Measurements from ENCODE around the gene OR7G2. TPM values are rescaled to one million over a fixed set of nuclear protein-coding genes. Genes with fewer than 3 reads are reported as not detected.

Gene OR7G2
- total and polyA plus RNA-seq, 2 donors (not counting 1 experiment from before 2014, with no cell fraction given), result not detected

DNA sequence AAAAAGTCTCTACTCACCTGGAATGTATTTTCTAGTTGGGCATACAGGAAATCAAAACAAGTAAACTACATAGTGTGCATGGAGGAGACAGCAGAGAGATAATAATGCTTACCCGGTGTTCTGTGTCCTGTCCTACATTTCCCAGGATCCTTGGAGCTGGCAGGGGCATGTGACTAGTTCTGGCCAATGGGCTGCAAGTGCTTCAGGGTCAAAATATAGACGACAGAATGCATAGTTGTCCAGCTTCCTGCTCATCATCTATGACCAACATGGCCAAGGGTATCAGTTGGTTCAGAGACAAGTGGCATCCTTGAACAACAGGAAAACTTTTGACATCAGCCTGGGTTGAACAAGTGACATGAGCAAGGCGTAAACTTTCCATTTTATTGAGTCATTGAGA, 41.4 kb upstream of the OR7G2 start:
- Histone ChIP-seq H3K27ac (ENCODE audit: insufficient read depth, low read length) (no peak overlapping the region), H3K36me3 (ENCODE audit: control insufficient read depth, insufficient read depth, low read length) (peaks cover 2% of the 10 kb centered on the region), H3K9me3 (ENCODE audit: control insufficient read depth, insufficient read depth, low read depth, low read length) (no peaks in the 10 kb centered on the region), H3K79me2 (ENCODE audit: control insufficient read depth, insufficient read depth, low read length) (peaks cover 77% of the 10 kb centered on the region), H3K9ac (ENCODE audit: insufficient read depth, low read length) (no peak overlapping the region), H3K4me2 (ENCODE audit: extremely low read depth, insufficient read depth, low read length) (no peak overlapping the region), H2AFZ (ENCODE audit: low read length) (no peak overlapping the region), H3K4me1 (ENCODE audit: control insufficient read depth, extremely low read depth, insufficient read depth, low read length) (no peaks in the 10 kb centered on the region), H3K27me3 (ENCODE audit: control insufficient read depth, insufficient read depth, low read length) (no peaks in the 10 kb centered on the region), H3K4me3 (replicated peaks in 1 of 4; ENCODE audit: control extremely low read depth in 1 of 4, insufficient read depth in 1 of 4, low read depth in 3 of 4, low read length in 4 of 4) (no peak overlapping the region), H4K20me1 (ENCODE audit: control insufficient read depth, extremely low read depth, insufficient read depth, low read length) (no peaks in the 10 kb centered on the region)
- no peak for DNase-seq (ENCODE audit: low read depth in 2 of 2)
- TF ChIP-seq, protein P1, sequence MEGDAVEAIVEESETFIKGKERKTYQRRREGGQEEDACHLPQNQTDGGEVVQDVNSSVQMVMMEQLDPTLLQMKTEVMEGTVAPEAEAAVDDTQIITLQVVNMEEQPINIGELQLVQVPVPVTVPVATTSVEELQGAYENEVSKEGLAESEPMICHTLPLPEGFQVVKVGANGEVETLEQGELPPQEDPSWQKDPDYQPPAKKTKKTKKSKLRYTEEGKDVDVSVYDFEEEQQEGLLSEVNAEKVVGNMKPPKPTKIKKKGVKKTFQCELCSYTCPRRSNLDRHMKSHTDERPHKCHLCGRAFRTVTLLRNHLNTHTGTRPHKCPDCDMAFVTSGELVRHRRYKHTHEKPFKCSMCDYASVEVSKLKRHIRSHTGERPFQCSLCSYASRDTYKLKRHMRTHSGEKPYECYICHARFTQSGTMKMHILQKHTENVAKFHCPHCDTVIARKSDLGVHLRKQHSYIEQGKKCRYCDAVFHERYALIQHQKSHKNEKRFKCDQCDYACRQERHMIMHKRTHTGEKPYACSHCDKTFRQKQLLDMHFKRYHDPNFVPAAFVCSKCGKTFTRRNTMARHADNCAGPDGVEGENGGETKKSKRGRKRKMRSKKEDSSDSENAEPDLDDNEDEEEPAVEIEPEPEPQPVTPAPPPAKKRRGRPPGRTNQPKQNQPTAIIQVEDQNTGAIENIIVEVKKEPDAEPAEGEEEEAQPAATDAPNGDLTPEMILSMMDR (conservative IDR thresholded peaks at IDR 0.05 in 1 of 2, IDR thresholded peaks at IDR 0.05 in 1 of 2; ENCODE audit: low read depth in 1 of 2, low read length in 2 of 2), result no peak
- TF ChIP-seq EZH2 (IDR thresholded peaks at IDR 0.05; ENCODE audit: low read length, missing control alignments), result no peak

DNA sequence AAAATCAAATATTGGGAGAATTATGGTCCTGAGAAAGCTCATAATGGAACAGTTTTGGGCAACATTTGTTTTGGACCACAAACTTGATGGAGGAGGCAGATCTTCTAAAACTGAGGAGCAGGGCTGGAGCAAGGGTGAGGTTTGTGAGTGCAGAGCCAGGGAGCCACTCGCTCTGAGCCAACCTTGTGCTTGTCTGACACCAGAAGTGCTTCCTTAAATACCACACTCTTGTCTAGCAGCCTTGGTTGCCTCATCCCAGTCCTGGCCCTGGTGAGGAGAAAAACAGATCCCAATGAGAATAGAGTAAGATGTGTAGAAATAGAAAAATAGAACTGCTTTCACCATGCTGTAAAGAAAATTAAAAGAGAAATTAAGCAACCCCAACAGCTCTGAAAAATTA, 39.6 kb upstream of the OR7G2 start:
- no peak overlapping the region for H3K4me3 ChIP-seq (replicated peaks in 1 of 4; ENCODE audit: control extremely low read depth in 1 of 4, insufficient read depth in 1 of 4, low read depth in 3 of 4, low read length in 4 of 4)
- H3K27me3 ChIP-seq (ENCODE audit: control insufficient read depth, insufficient read depth, low read length), result no peaks in the 10 kb centered on the region
- peaks cover 2% of the 10 kb centered on the region for H3K36me3 ChIP-seq (ENCODE audit: control insufficient read depth, insufficient read depth, low read length)
- TF ChIP-seq, protein P1 (conservative IDR thresholded peaks at IDR 0.05 in 1 of 2, IDR thresholded peaks at IDR 0.05 in 1 of 2; ENCODE audit: low read depth in 1 of 2, low read length in 2 of 2), result no peak
- TF ChIP-seq EZH2 (IDR thresholded peaks at IDR 0.05; ENCODE audit: low read length, missing control alignments), result no peak
- H3K79me2 ChIP-seq (ENCODE audit: control insufficient read depth, insufficient read depth, low read length), result peaks cover 81% of the 10 kb centered on the region
- no peak overlapping the region for H3K9ac ChIP-seq (ENCODE audit: insufficient read depth, low read length)
- H3K4me1 ChIP-seq (ENCODE audit: control insufficient read depth, extremely low read depth, insufficient read depth, low read length), result no peaks in the 10 kb centered on the region
- no peaks in the 10 kb centered on the region for H3K9me3 ChIP-seq (ENCODE audit: control insufficient read depth, insufficient read depth, low read depth, low read length)
- no peak for DNase-seq (ENCODE audit: low read depth in 2 of 2)
- H4K20me1 ChIP-seq (ENCODE audit: control insufficient read depth, extremely low read depth, insufficient read depth, low read length), result no peaks in the 10 kb centered on the region
- no peak overlapping the region for H3K4me2 ChIP-seq (ENCODE audit: extremely low read depth, insufficient read depth, low read length)
- no peak overlapping the region for H2AFZ ChIP-seq (ENCODE audit: low read length)
- H3K27ac ChIP-seq (ENCODE audit: insufficient read depth, low read length), result no peak overlapping the region

DNA sequence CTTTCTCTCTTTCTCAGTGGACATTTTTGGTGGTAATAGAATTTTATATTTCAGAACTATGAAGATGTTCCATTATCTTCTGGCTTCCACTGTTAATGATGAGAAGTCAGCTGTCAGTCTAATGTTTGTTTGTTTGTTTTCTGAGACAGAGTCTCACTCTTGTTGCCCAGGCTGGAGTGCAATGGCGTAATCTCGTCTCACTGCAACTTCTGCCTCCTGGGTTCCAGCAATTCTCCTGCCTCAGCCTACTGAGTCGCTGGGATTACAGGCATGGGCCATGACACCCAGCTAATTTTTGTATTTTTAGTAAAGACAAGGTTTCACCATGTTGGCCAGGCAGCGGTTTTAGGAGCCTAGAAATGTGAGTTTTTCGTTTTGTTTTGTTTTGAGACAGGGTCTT, 37.6 kb upstream of the OR7G2 start:
- Histone ChIP-seq H3K27me3 (ENCODE audit: control insufficient read depth, insufficient read depth, low read length) (no peaks in the 10 kb centered on the region), H2AFZ (ENCODE audit: low read length) (no peak overlapping the region), H3K36me3 (ENCODE audit: control insufficient read depth, insufficient read depth, low read length) (peaks cover 2% of the 10 kb centered on the region), H3K4me1 (ENCODE audit: control insufficient read depth, extremely low read depth, insufficient read depth, low read length) (no peaks in the 10 kb centered on the region), H3K27ac (ENCODE audit: insufficient read depth, low read length) (no peak overlapping the region), H4K20me1 (ENCODE audit: control insufficient read depth, extremely low read depth, insufficient read depth, low read length) (no peaks in the 10 kb centered on the region), H3K9me3 (ENCODE audit: control insufficient read depth, insufficient read depth, low read depth, low read length) (no peaks in the 10 kb centered on the region), H3K4me2 (ENCODE audit: extremely low read depth, insufficient read depth, low read length) (no peak overlapping the region), H3K9ac (ENCODE audit: insufficient read depth, low read length) (no peak overlapping the region), H3K4me3 (replicated peaks in 1 of 4; ENCODE audit: control extremely low read depth in 1 of 4, insufficient read depth in 1 of 4, low read depth in 3 of 4, low read length in 4 of 4) (no peak overlapping the region), H3K79me2 (ENCODE audit: control insufficient read depth, insufficient read depth, low read length) (peaks cover 82% of the 10 kb centered on the region)
- TF ChIP-seq EZH2 (IDR thresholded peaks at IDR 0.05; ENCODE audit: low read length, missing control alignments), result no peak
- TF ChIP-seq, protein P1 (conservative IDR thresholded peaks at IDR 0.05 in 1 of 2, IDR thresholded peaks at IDR 0.05 in 1 of 2; ENCODE audit: low read depth in 1 of 2, low read length in 2 of 2), result no peak
- DNase-seq (ENCODE audit: low read depth in 2 of 2), result peak in 1 of 2 donors; percentile 11
